ENCODE results near the gene SRSF3. TPM values are rescaled to one million over a fixed set of nuclear protein-coding genes. Genes with fewer than 3 reads are reported as not detected.
"Not testable (repeated sequence)": the region's sequence is repeated elsewhere in the genome, so short reads cannot be mapped to it uniquely, and the experiment has no call there.

The SRSF3 gene
- total and polyA plus RNA-seq, 3 donors from 2014 or later: 180 to 289 (median 183) TPM

- H3K4me3 ChIP-seq: no peak overlapping the region
- H3K27ac ChIP-seq: no peak overlapping the region
- WGBS, 2 donors: 93 to 95% methylated on average over 10 to 11 of the region's 11 CpGs
- no peaks in the 10 kb centered on the region for H3K27me3 ChIP-seq
- intact Hi-C loops (cut with DNase I; ENCODE audit: low total_unique reads): no loop called here
- H3K36me3 ChIP-seq (ENCODE audit: low read depth, missing control alignments): no peaks in the 10 kb centered on the region
- no peak for DNase-seq
- no peak for TF ChIP-seq CTCF (IDR thresholded peaks at IDR 0.05)
- TF ChIP-seq POLR2A (IDR thresholded peaks at IDR 0.05): no peak
- peaks cover 7% of the 10 kb centered on the region for H3K4me1 ChIP-seq
- H3K9me3 ChIP-seq: no peaks in the 10 kb centered on the region
Observed at GRCh38 chr6:36651659-36652379, 57.7 kb downstream of the SRSF3 start.

GRCh38 chr6:36654469-36654868, 60.3 kb downstream of the SRSF3 start:
- H3K27ac ChIP-seq; DNase-seq; H3K9me3 ChIP-seq; H3K4me3 ChIP-seq; H3K27me3 ChIP-seq; H3K4me1 ChIP-seq; H3K36me3 ChIP-seq (ENCODE audit: low read depth, missing control alignments); intact Hi-C loops (cut with DNase I; ENCODE audit: low total_unique reads): not testable (repeated sequence)
- 87 to 89% methylated on average over 5 of the region's 5 CpGs for WGBS, 2 donors

Small RNA genes lying within 50 kb of the gene (microRNA-seq; reads per million reads assigned to microRNA genes)
- 0 to 0.69 reads per million in 2 donors for gene MIR3925 (ENCODE audit: borderline number of aligned reads in 2 of 2, borderline replicate concordance in 1 of 2)

Small RNA genes lying within 50 kb of the gene (small RNA-seq; reads per million reads assigned to genes)
- gene MIR3925: 0 reads per million in 2 donors
- 0 to 0.19 reads per million in 2 donors for gene RNU1-88P

Other genes starting within 250 kb of the SRSF3 start
- 1 to 10 TPM in 1 of 2 donors, under 1 TPM in 1; 0.68 to 1.3 TPM for gene ETV7, start 206.7 kb upstream of the SRSF3 start, total RNA-seq
- gene ETV7, start 206.7 kb upstream of the SRSF3 start, polyA plus RNA-seq (ENCODE audit: insufficient read depth, low read depth, low replicate concordance): 2.2 TPM
- gene PXT1, start 151.5 kb upstream of the SRSF3 start, total RNA-seq: 1 to 10 TPM; 1.8 to 3.6 TPM
- 4.2 TPM for gene PXT1, start 151.5 kb upstream of the SRSF3 start, polyA plus RNA-seq (ENCODE audit: insufficient read depth, low read depth, low replicate concordance)
- gene KCTD20, start 151.4 kb upstream of the SRSF3 start, total RNA-seq: 10 to 100 TPM; 31.5 to 35.5 TPM
- gene KCTD20, start 151.4 kb upstream of the SRSF3 start, polyA plus RNA-seq (ENCODE audit: insufficient read depth, low read depth, low replicate concordance): 21.8 TPM
- gene STK38, start 46.9 kb upstream of the SRSF3 start, total RNA-seq: 10 to 100 TPM; 20.4 to 23.9 TPM
- gene STK38, start 46.9 kb upstream of the SRSF3 start, polyA plus RNA-seq (ENCODE audit: insufficient read depth, low read depth, low replicate concordance): 22.0 TPM
- 100 to 1,000 TPM; 154 TPM for gene CDKN1A, start 84.4 kb downstream of the SRSF3 start, total RNA-seq
- 64.2 TPM for gene CDKN1A, start 84.4 kb downstream of the SRSF3 start, polyA plus RNA-seq (ENCODE audit: insufficient read depth, low read depth, low replicate concordance)
- gene RAB44, start 103.5 kb downstream of the SRSF3 start, total RNA-seq: under 1 TPM; 0.24 to 0.56 TPM
- 0.09 TPM for gene RAB44, start 103.5 kb downstream of the SRSF3 start, polyA plus RNA-seq (ENCODE audit: insufficient read depth, low read depth, low replicate concordance)
- gene CPNE5, start 245.1 kb downstream of the SRSF3 start, total RNA-seq: 100 to 1,000 TPM in 1 of 2 donors, 10 to 100 TPM in 1; 97.8 to 137 TPM
- gene CPNE5, start 245.1 kb downstream of the SRSF3 start, polyA plus RNA-seq (ENCODE audit: insufficient read depth, low read depth, low replicate concordance): 44.2 TPM

Data from testis (tissue), 3 donors.